Endodermal cell (in vitro differentiated cells): ENCODE data around the gene NPBWR2. TPM values are rescaled to one million over a fixed set of nuclear protein-coding genes. Genes with fewer than 3 reads are reported as not detected.

Experiments used
- DNase-seq: peaks from one replicate; pipeline ENCODE4 v3.0.0-alpha.2; 2017
- H3K27ac ChIP-seq: 2 replicates; pipeline ENCODE4 v1.5.1; 2013; ENCODE audit warnings: mild to moderate bottlenecking, low read depth, low read length, moderate library complexity
- H3K27me3 ChIP-seq: 2 replicates; pipeline ENCODE4 v1.6.1; 2013; ENCODE audit warnings: mild to moderate bottlenecking, low read length, moderate library complexity; ENCODE audit not compliant: insufficient read depth, control insufficient read depth, poor library complexity, severe bottlenecking
- H3K36me3 ChIP-seq: 2 replicates; pipeline ENCODE4 v1.7.0; 2013; ENCODE audit warnings: mild to moderate bottlenecking, low read length, moderate library complexity; ENCODE audit not compliant: control insufficient read depth, insufficient read depth
- H3K4me1 ChIP-seq: one replicate; pipeline ENCODE4 v1.7.0; 2013; ENCODE audit warnings: low read length; ENCODE audit not compliant: control insufficient read depth, insufficient read depth
- H3K4me3 ChIP-seq: 2 replicates; pipeline ENCODE4 v1.5.1; 2013; ENCODE audit warnings: mild to moderate bottlenecking, low read length, moderate library complexity
- H3K9ac ChIP-seq: 2 replicates; pipeline ENCODE4 v1.6.1; 2013; ENCODE audit warnings: mild to moderate bottlenecking, low read length, moderate library complexity; ENCODE audit not compliant: poor library complexity, severe bottlenecking; ENCODE audit errors: extremely low read depth
- H3K9me3 ChIP-seq: 2 replicates; pipeline ENCODE4 v1.6.1; 2013; ENCODE audit warnings: mild to moderate bottlenecking, low read length, moderate library complexity; ENCODE audit not compliant: control insufficient read depth
- H3K27ac Mint-ChIP-seq: 2 replicates; pipeline ENCODE4 v1.8.0; 2020; ENCODE audit warnings: mixed read lengths
- H3K27me3 Mint-ChIP-seq: 2 replicates; pipeline ENCODE4 v1.8.0; 2021; ENCODE audit warnings: mild to moderate bottlenecking, mixed read lengths; ENCODE audit not compliant: insufficient read depth
- H3K36me3 Mint-ChIP-seq: 2 replicates; pipeline ENCODE4 v1.8.0; 2020; ENCODE audit warnings: low read depth, mixed read lengths
- H3K4me1 Mint-ChIP-seq: 2 replicates; pipeline ENCODE4 v1.8.0; 2020; ENCODE audit warnings: mixed read lengths
- H3K4me3 Mint-ChIP-seq: 2 replicates; pipeline ENCODE4 v1.8.0; 2020; ENCODE audit warnings: mild to moderate bottlenecking, moderate library complexity, mixed read lengths
- H3K9me3 Mint-ChIP-seq: 2 replicates; pipeline ENCODE4 v1.8.0; 2020; ENCODE audit warnings: mild to moderate bottlenecking, mixed read lengths
- CTCF ChIP-seq: fragments of 200-600 bp; sonication (generic); conservative IDR thresholded peaks from 2 replicates; pipeline ENCODE4 v1.5.0; 2021; ENCODE audit warnings: antibody characterized with exemption, mild to moderate bottlenecking
- WGBS, 2 experiments: methylation state at CpG; one replicate each; pipeline versions ENCODE4 v1.1.5 to v1.1.7; 2013; ENCODE audit warnings: missing lambda C conversion rate in 2 of 2, mixed read lengths in 1 of 2; ENCODE audit not compliant: insufficient coverage in 1 of 2, insufficient read length in 1 of 2; 5-methylcytosine and 5-hydroxymethylcytosine counted together
- total RNA-seq, 2 donors: library from RNA; stranded (reverse); fragmentation: NEBNext Ultra II Directional in 1 of 2; extraction: Animal tissue kit (Norgen Biotek cat#: 25700) in 1 of 2; gene quantifications; 2 replicates in 1 of 2; 3 replicates in 1 of 2; pipeline ENCODE4 v1.2.1, GENCODE V29; 2021

NPBWR2 gene
- total RNA-seq, 2 donors from 2014 or later = not detected

GRCh38 chr20:64070244-64070993 is 36.9 kb downstream of the NPBWR2 start:
- no peak for DNase-seq
- peaks cover 6% of the 10 kb centered on the region for H3K4me1 Mint-ChIP-seq

GRCh38 chr20:64069614-64070243 is 37.6 kb downstream of the NPBWR2 start:
- peaks cover 7% of the 10 kb centered on the region for H3K4me1 Mint-ChIP-seq
- Histone ChIP-seq H3K36me3 (no peaks in the 10 kb centered on the region), H3K27me3 (no peaks in the 10 kb centered on the region), H3K27ac (no peak overlapping the region), H3K9ac (no peak overlapping the region), H3K9me3 (no peaks in the 10 kb centered on the region), H3K4me1 (no peaks in the 10 kb centered on the region), H3K4me3 (no peak overlapping the region)
- DNase-seq = peak; percentile 89
- H3K9me3 Mint-ChIP-seq = no peaks in the 10 kb centered on the region
- no peak overlapping the region for H3K27ac Mint-ChIP-seq
- no peak overlapping the region for H3K4me3 Mint-ChIP-seq
- peaks cover 4% of the 10 kb centered on the region for H3K36me3 Mint-ChIP-seq
- TF ChIP-seq CTCF = peak; percentile 97
- 75 to 77% methylated on average over 9 to 14 of the region's 14 CpGs for WGBS, 2 experiments
- no peaks in the 10 kb centered on the region for H3K27me3 Mint-ChIP-seq

More at GRCh38 chr20:64070244-64070993, 36.9 kb downstream of the NPBWR2 start:
- Mint-ChIP-seq H3K36me3 (peaks cover 4% of the 10 kb centered on the region), H3K27ac (no peak overlapping the region), H3K27me3 (no peaks in the 10 kb centered on the region), H3K4me3 (no peak overlapping the region), H3K9me3 (no peaks in the 10 kb centered on the region)
- Histone ChIP-seq H3K4me3 (no peak overlapping the region), H3K9me3 (no peaks in the 10 kb centered on the region), H3K27me3 (no peaks in the 10 kb centered on the region), H3K27ac (no peak overlapping the region), H3K9ac (no peak overlapping the region), H3K36me3 (no peaks in the 10 kb centered on the region), H3K4me1 (no peaks in the 10 kb centered on the region)
- 95 to 96% methylated on average over 24 to 31 of the region's 31 CpGs for WGBS, 2 experiments
- no peak for TF ChIP-seq CTCF

GRCh38 chr20:64069209-64069613 is 38.2 kb downstream of the NPBWR2 start:
- H3K4me3 Mint-ChIP-seq = no peak overlapping the region
- H3K9ac ChIP-seq = no peak overlapping the region
- H3K4me3 ChIP-seq = no peak overlapping the region
- H3K4me1 ChIP-seq = no peaks in the 10 kb centered on the region
- no peaks in the 10 kb centered on the region for H3K9me3 ChIP-seq
- no peaks in the 10 kb centered on the region for H3K36me3 ChIP-seq
- H3K27me3 ChIP-seq = no peaks in the 10 kb centered on the region
- no peak for DNase-seq
- no peaks in the 10 kb centered on the region for H3K9me3 Mint-ChIP-seq
- no peaks in the 10 kb centered on the region for H3K27me3 Mint-ChIP-seq
- no peak overlapping the region for H3K27ac Mint-ChIP-seq
- TF ChIP-seq CTCF = no peak
- no peak overlapping the region for H3K27ac ChIP-seq
- H3K4me1 Mint-ChIP-seq = peaks cover 8% of the 10 kb centered on the region
- WGBS, 2 experiments = 94 to 95% methylated on average over 19 to 20 of the region's 20 CpGs
- peaks cover 4% of the 10 kb centered on the region for H3K36me3 Mint-ChIP-seq
